Measurements from ENCODE around the gene TRPM4. TPM values are rescaled to one million over a fixed set of nuclear protein-coding genes. Genes with fewer than 3 reads are reported as not detected.

TRPM4 gene
- polyA plus RNA-seq, 1 donor (not counting 4 experiments of a cell fraction or from before 2014, with no cell fraction given): 16.1 TPM

- Histone ChIP-seq H3K4me2 (ENCODE audit: control insufficient read depth, extremely low read depth, insufficient read depth, low read depth, low read length) (no peak overlapping the region), H3K79me2 (ENCODE audit: control insufficient read depth, insufficient read depth, low read length) (no peaks in the 10 kb centered on the region), H3K36me3 (ENCODE audit: control insufficient read depth in 2 of 2, extremely low read depth in 1 of 2, insufficient read depth in 2 of 2, low read length in 2 of 2) (peaks cover 0 to 4% of the 10 kb centered on the region in 2 experiments), H2AFZ (ENCODE audit: control insufficient read depth, low read length) (no peak overlapping the region), H3K4me3 (ENCODE audit: control insufficient read depth in 2 of 3, extremely low read depth in 1 of 3, insufficient read depth in 2 of 3, low read depth in 1 of 3, low read length in 3 of 3) (no peak overlapping the region), H4K20me1 (ENCODE audit: control insufficient read depth, extremely low read depth, insufficient read depth, low read length) (no peaks in the 10 kb centered on the region), H3K9me1 (ENCODE audit: control insufficient read depth, extremely low read depth, insufficient read depth, low read length) (no peaks in the 10 kb centered on the region), H3K9me3 (ENCODE audit: control insufficient read depth, low read depth, low read length) (no peaks in the 10 kb centered on the region), H3K27ac (ENCODE audit: control insufficient read depth, insufficient read depth, low read length) (no peak overlapping the region), H3K9ac (ENCODE audit: control insufficient read depth, extremely low read depth, insufficient read depth, low read length) (no peak overlapping the region), H3K27me3 (ENCODE audit: control insufficient read depth, extremely low read depth, insufficient read depth, low read length) (no peaks in the 10 kb centered on the region), H3K4me1 (ENCODE audit: control insufficient read depth, extremely low read depth, insufficient read depth, low read length) (no peaks in the 10 kb centered on the region)
- FAIRE-seq: no peak
- dilution Hi-C loops (cut with MboI; ENCODE audit: extremely low pct_ligation_motif_present, low sequenced_read_pairs): no loop called here
- TF ChIP-seq CTCF (optimal IDR thresholded peaks at IDR 0.05 in 1 of 3, IDR thresholded peaks at IDR 0.05 in 1 of 3, conservative IDR thresholded peaks at IDR 0.05 in 1 of 3; ENCODE audit: extremely low read depth in 1 of 3, insufficient read depth in 2 of 3, low read length in 3 of 3) (no peak), EZH2 (IDR thresholded peaks at IDR 0.05; ENCODE audit: low read length) (no peak)
- DNase-seq (ENCODE audit: low read depth, low spot score): no peak
Measured at GRCh38 chr19:49249933-49250332, 92.3 kb downstream of the TRPM4 start.

- Histone ChIP-seq H4K20me1 (ENCODE audit: control insufficient read depth, extremely low read depth, insufficient read depth, low read length) (no peaks in the 10 kb centered on the region), H3K79me2 (ENCODE audit: control insufficient read depth, insufficient read depth, low read length) (no peaks in the 10 kb centered on the region), H3K4me3 (ENCODE audit: control insufficient read depth in 2 of 3, extremely low read depth in 1 of 3, insufficient read depth in 2 of 3, low read depth in 1 of 3, low read length in 3 of 3) (no peak overlapping the region), H3K9me3 (ENCODE audit: control insufficient read depth, low read depth, low read length) (peaks cover 5% of the 10 kb centered on the region), H3K4me2 (ENCODE audit: control insufficient read depth, extremely low read depth, insufficient read depth, low read depth, low read length) (no peak overlapping the region), H3K36me3 (ENCODE audit: control insufficient read depth in 2 of 2, extremely low read depth in 1 of 2, insufficient read depth in 2 of 2, low read length in 2 of 2) (peaks cover 0 to 2% of the 10 kb centered on the region in 2 experiments), H3K9ac (ENCODE audit: control insufficient read depth, extremely low read depth, insufficient read depth, low read length) (no peak overlapping the region), H3K9me1 (ENCODE audit: control insufficient read depth, extremely low read depth, insufficient read depth, low read length) (no peaks in the 10 kb centered on the region), H3K27me3 (ENCODE audit: control insufficient read depth, extremely low read depth, insufficient read depth, low read length) (no peaks in the 10 kb centered on the region), H3K4me1 (ENCODE audit: control insufficient read depth, extremely low read depth, insufficient read depth, low read length) (no peaks in the 10 kb centered on the region), H2AFZ (ENCODE audit: control insufficient read depth, low read length) (no peak overlapping the region), H3K27ac (ENCODE audit: control insufficient read depth, insufficient read depth, low read length) (no peak overlapping the region)
- FAIRE-seq: no peak
- DNase-seq (ENCODE audit: low read depth, low spot score): no peak
- dilution Hi-C loops (cut with MboI; ENCODE audit: extremely low pct_ligation_motif_present, low sequenced_read_pairs): no loop called here
- TF ChIP-seq EZH2 (IDR thresholded peaks at IDR 0.05; ENCODE audit: low read length) (no peak), CTCF (optimal IDR thresholded peaks at IDR 0.05 in 1 of 3, IDR thresholded peaks at IDR 0.05 in 1 of 3, conservative IDR thresholded peaks at IDR 0.05 in 1 of 3; ENCODE audit: extremely low read depth in 1 of 3, insufficient read depth in 2 of 3, low read length in 3 of 3) (no peak)
Measured at GRCh38 chr19:49255674-49256073, 98.1 kb downstream of the TRPM4 start.
